Measurements from ENCODE around the gene RAPGEF4.

DNA sequence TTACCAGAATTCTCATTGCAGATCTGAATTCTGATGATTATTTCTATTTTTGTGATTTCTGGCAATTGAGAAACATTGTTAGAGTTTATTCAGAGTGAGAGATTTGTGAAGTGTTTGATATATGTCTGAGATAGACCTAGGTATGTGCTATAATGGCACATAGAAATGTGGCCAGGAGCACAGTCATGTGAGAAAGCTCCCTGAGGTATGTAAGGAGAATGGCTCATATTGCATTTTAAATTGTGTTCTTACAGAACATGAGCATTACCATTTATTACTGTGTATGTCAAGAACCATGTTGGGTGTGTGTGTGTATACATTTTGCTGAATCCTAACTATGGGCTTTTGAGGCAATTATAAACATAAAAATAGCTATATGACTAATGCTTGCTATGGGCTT, 101.2 kb downstream of the RAPGEF4 start:
- TF ChIP-seq POLR2AphosphoS5 (IDR thresholded peaks at IDR 0.05), result no peak
- TF ChIP-seq CTCF (IDR thresholded peaks at IDR 0.05), result no peak
- no peak for TF ChIP-seq EP300 (IDR thresholded peaks at IDR 0.05)

All from gastroesophageal sphincter (tissue), 3 donors.